Neural cell (in vitro differentiated cells): ENCODE data around the gene CNTFR. TPM values are rescaled to one million over a fixed set of nuclear protein-coding genes. Genes with fewer than 3 reads are reported as not detected.

Source experiments
- H2AFZ ChIP-seq: fragments of 200-600, 300-800 bp; sonication (generic), shearing (Covaris generic); 2 replicates; pipeline ENCODE4 v1.6.0; 2014; ENCODE audit warnings: low read depth, mild to moderate bottlenecking, antibody characterized with exemption, low read length, moderate library complexity
- H3F3A ChIP-seq: fragments of 200-600 bp; shearing (Covaris generic); 2 replicates; pipeline ENCODE4 v1.6.1; 2016; ENCODE audit warnings: mild to moderate bottlenecking, moderate library complexity, mixed read lengths, antibody characterized with exemption, low read length; ENCODE audit not compliant: insufficient read depth, poor library complexity, severe bottlenecking
- H3K27ac ChIP-seq: fragments of 200-600, 300-800 bp; sonication (generic), shearing (Covaris generic); 2 replicates; pipeline ENCODE4 v1.5.1; 2014; ENCODE audit warnings: mild to moderate bottlenecking, low read length, moderate library complexity
- H3K27me3 ChIP-seq: fragments of 300-800, 200-600 bp; sonication (generic), shearing (Covaris generic); 2 replicates; pipeline ENCODE4 v1.6.0; 2014; ENCODE audit warnings: mild to moderate bottlenecking, low read depth, low read length, moderate library complexity; ENCODE audit not compliant: insufficient read depth
- H3K36me3 ChIP-seq: fragments of 300-800, 200-600 bp; sonication (generic), shearing (Covaris generic); 2 replicates; pipeline ENCODE4 v1.5.1; 2014; ENCODE audit warnings: mild to moderate bottlenecking, antibody characterized with exemption, low read length, moderate library complexity; ENCODE audit not compliant: insufficient read depth
- H3K4me2 ChIP-seq: fragments of 300-800, 200-600 bp; sonication (generic), shearing (Covaris generic); 2 replicates; pipeline ENCODE4 v1.6.0; 2014; ENCODE audit warnings: mild to moderate bottlenecking, low read length
- H3K4me3 ChIP-seq: fragments of 300-800, 200-600 bp; sonication (generic), shearing (Covaris generic); 2 replicates; pipeline ENCODE4 v1.5.1; 2014; ENCODE audit warnings: mild to moderate bottlenecking, low read length, moderate library complexity
- H3K79me2 ChIP-seq: fragments of 200-600 bp; shearing (Covaris generic); replicated peaks from 2 replicates; pipeline ENCODE4 v1.6.0; 2014; ENCODE audit warnings: mild to moderate bottlenecking, low read length, moderate library complexity; ENCODE audit not compliant: insufficient read depth
- H3K9ac ChIP-seq: fragments of 300-800, 200-600 bp; sonication (generic), shearing (Covaris generic); 2 replicates; pipeline ENCODE4 v1.6.1; 2016; ENCODE audit warnings: mild to moderate bottlenecking, low read length, mixed read lengths
- H3K9me2 ChIP-seq: fragments of 200-600 bp; shearing (Covaris generic); 2 replicates; pipeline ENCODE4 v1.6.1; 2016; ENCODE audit warnings: mild to moderate bottlenecking, low read length, mixed read lengths; ENCODE audit not compliant: insufficient read depth
- H3K9me3 ChIP-seq: fragments of 200-600, 300-800 bp; sonication (generic), shearing (Covaris generic); 2 replicates; pipeline ENCODE4 v1.6.1; 2016; ENCODE audit warnings: mild to moderate bottlenecking, mixed run types, low read length, moderate library complexity, mixed read lengths
- H4K20me1 ChIP-seq: fragments of 200-600 bp; shearing (Covaris generic); 2 replicates; pipeline ENCODE4 v1.6.1; 2016; ENCODE audit warnings: mild to moderate bottlenecking, mixed run types; ENCODE audit not compliant: insufficient read depth
- CTCF ChIP-seq: fragments of 450-650 bp; IDR thresholded peaks from 2 replicates; pipeline ENCODE4 v1.5.1; 2014; ENCODE audit warnings: antibody characterized with exemption, mild to moderate bottlenecking, moderate library complexity; ENCODE audit not compliant: poor library complexity, severe bottlenecking
- EP300 ChIP-seq: fragments of 450-650 bp; conservative IDR thresholded peaks from 2 replicates; pipeline ENCODE4 v1.6.1; 2014; ENCODE audit warnings: antibody characterized with exemption, mild to moderate bottlenecking, moderate library complexity; ENCODE audit not compliant: poor library complexity, severe bottlenecking
- EZH2 ChIP-seq: fragments of 200-600, 300-800 bp; shearing (Covaris generic), sonication (generic); IDR thresholded peaks from 2 replicates; pipeline ENCODE4 v1.6.1; 2014; ENCODE audit warnings: antibody characterized with exemption, low read length, borderline replicate concordance, mild to moderate bottlenecking; ENCODE audit not compliant: insufficient read depth, poor library complexity, severe bottlenecking
- MXI1 ChIP-seq: fragments of 450-650 bp; conservative IDR thresholded peaks from 2 replicates; pipeline ENCODE4 v1.6.1; 2014; ENCODE audit warnings: antibody characterized with exemption, mild to moderate bottlenecking; ENCODE audit not compliant: poor library complexity, severe bottlenecking
- POLR2AphosphoS5 ChIP-seq: IDR thresholded peaks from 2 replicates; pipeline ENCODE4 v1.6.1; 2012
- RAD21 ChIP-seq: fragments of 450-650 bp; conservative IDR thresholded peaks from 2 replicates; pipeline ENCODE4 v1.6.1; 2014; ENCODE audit warnings: antibody characterized with exemption, mild to moderate bottlenecking, moderate library complexity
- REST ChIP-seq: IDR thresholded peaks from 2 replicates; pipeline ENCODE4 v1.6.1; 2012; ENCODE audit warnings: borderline replicate concordance
- SMC3 ChIP-seq: fragments of 450-650 bp; conservative IDR thresholded peaks from 2 replicates; pipeline ENCODE4 v1.6.1; 2014; ENCODE audit warnings: antibody characterized with exemption, mild to moderate bottlenecking, moderate library complexity; ENCODE audit not compliant: poor library complexity
- TAF1 ChIP-seq: IDR thresholded peaks from 2 replicates; pipeline ENCODE4 v1.6.1; 2012; ENCODE audit warnings: low read depth
- polyA plus RNA-seq: library from polyadenylated mRNA; depleted of rRNA; stranded (reverse); fragments of >200 nt; gene quantifications from 2 replicates; pipeline ENCODE4 v1.2.3, GENCODE V29; 2014

The CNTFR gene
- polyA plus RNA-seq, 1 donor from 2014 or later: 19.0 TPM

GRCh38 chr9:34568774-34569173 lies 20.8 kb downstream of the CNTFR start:
- peaks cover 16% of the 10 kb centered on the region for H3K79me2 ChIP-seq
- no peaks in the 10 kb centered on the region for H4K20me1 ChIP-seq
- H3K9me2 ChIP-seq: no peaks in the 10 kb centered on the region
- H3K4me2 ChIP-seq: no peak overlapping the region
- no peak overlapping the region for H3K4me3 ChIP-seq
- no peaks in the 10 kb centered on the region for H3F3A ChIP-seq
- H3K27ac ChIP-seq: no peak overlapping the region
- no peaks in the 10 kb centered on the region for H3K27me3 ChIP-seq
- no peak for TF ChIP-seq RAD21
- no peaks in the 10 kb centered on the region for H3K9me3 ChIP-seq
- no peak overlapping the region for H3K9ac ChIP-seq
- H3K36me3 ChIP-seq: no peaks in the 10 kb centered on the region
- H2AFZ ChIP-seq: no peak overlapping the region

DNA sequence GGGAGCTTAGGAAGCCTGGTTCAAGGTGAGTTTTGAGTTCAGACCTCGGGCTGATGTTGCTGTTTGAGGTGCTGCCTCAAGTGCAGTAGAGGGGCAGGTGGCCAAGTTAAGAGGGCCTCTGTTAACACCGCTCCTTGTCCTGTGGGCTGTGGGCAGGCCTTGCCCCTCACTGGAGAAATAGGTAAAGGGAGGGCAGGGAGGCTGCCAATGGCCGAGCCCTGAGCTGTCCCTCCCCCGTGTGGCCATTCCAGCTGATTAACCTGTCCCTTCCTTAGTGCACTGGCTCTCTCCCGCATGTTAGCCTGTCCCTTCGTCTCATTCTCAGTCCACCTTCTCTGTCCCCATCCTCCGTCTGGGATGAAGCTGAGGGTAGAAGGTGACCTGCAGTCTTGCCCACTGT lies 21.4 kb downstream of the CNTFR start:
- no peaks in the 10 kb centered on the region for H3K36me3 ChIP-seq
- H3K27ac ChIP-seq: no peak overlapping the region

GRCh38 chr9:34566972-34567371 lies 22.6 kb downstream of the CNTFR start:
- Histone ChIP-seq H3K9me2 (no peaks in the 10 kb centered on the region), H3K36me3 (peaks cover 4% of the 10 kb centered on the region), H3K79me2 (peaks cover 6% of the 10 kb centered on the region), H3K4me3 (no peak overlapping the region), H4K20me1 (no peaks in the 10 kb centered on the region), H3K9me3 (no peaks in the 10 kb centered on the region), H3K27ac (no peak overlapping the region), H3K4me2 (no peak overlapping the region), H2AFZ (no peak overlapping the region), H3F3A (no peaks in the 10 kb centered on the region), H3K27me3 (no peaks in the 10 kb centered on the region), H3K9ac (no peak overlapping the region)
- TF ChIP-seq RAD21 (no peak), EZH2 (no peak), SMC3 (no peak), EP300 (no peak), POLR2AphosphoS5 (no peak), MXI1 (no peak)

More for the DNA sequence above, 21.4 kb downstream of the CNTFR start:
- Histone ChIP-seq H3K9me2 (no peaks in the 10 kb centered on the region), H3K4me2 (no peak overlapping the region), H3K9me3 (no peaks in the 10 kb centered on the region), H3F3A (no peaks in the 10 kb centered on the region), H4K20me1 (no peaks in the 10 kb centered on the region), H3K79me2 (peaks cover 12% of the 10 kb centered on the region), H3K4me3 (no peak overlapping the region), H3K27me3 (no peaks in the 10 kb centered on the region), H2AFZ (no peak overlapping the region), H3K9ac (no peak overlapping the region)
- TF ChIP-seq RAD21 (no peak), CTCF (no peak)

DNA sequence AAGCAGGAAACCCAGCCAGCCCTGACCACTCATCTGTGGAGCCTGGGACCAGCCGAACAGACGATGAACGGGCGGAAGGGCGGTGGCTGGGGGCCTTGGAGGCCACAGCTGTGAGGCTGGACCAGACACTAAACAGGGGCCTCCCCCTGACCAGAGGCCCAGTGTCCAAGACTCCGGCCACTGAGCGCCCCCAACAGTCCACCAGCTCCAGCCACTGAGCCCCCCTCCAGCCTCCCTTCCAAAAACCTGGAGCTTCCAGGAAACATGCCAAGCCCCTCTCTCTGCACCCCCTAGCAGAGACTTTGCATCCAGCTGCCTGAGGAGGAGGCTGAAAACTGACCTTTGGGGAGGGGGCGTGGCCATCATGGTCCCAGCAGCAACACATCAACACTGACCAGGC lies 23.2 kb downstream of the CNTFR start:
- Histone ChIP-seq H3F3A (no peaks in the 10 kb centered on the region), H3K4me2 (no peak overlapping the region), H3K4me3 (no peak overlapping the region), H3K9me2 (no peaks in the 10 kb centered on the region), H3K36me3 (peaks cover 8% of the 10 kb centered on the region), H3K27ac (no peak overlapping the region), H3K9ac (peak overlapping the region; percentile 3), H3K27me3 (no peaks in the 10 kb centered on the region), H3K79me2 (peaks cover 6% of the 10 kb centered on the region), H3K9me3 (no peaks in the 10 kb centered on the region), H2AFZ (no peak overlapping the region), H4K20me1 (no peaks in the 10 kb centered on the region)
- no peak for TF ChIP-seq EP300
- TF ChIP-seq MXI1: no peak
- TF ChIP-seq REST: no peak
- no peak for TF ChIP-seq RAD21
- TF ChIP-seq TAF1: no peak
- TF ChIP-seq POLR2AphosphoS5: no peak
- no peak for TF ChIP-seq CTCF
- TF ChIP-seq SMC3: no peak
- TF ChIP-seq EZH2: no peak
